Gastrocnemius medialis (tissue), 4 donors: ENCODE measurements around the gene MMAA. TPM values are rescaled to one million over a fixed set of nuclear protein-coding genes. Genes with fewer than 3 reads are reported as not detected.
A peak's percentile ranks its signal among the peaks of the same experiment; 100 is the strongest.
"Not testable (repeated sequence)": the region's sequence is repeated elsewhere in the genome, so short reads cannot be mapped to it uniquely, and the experiment has no call there.

Experiments
- ATAC-seq, 2 donors: fragments of 150-250 bp; one replicate each; pipeline ENCODE4 v1.9.1; 2016
- DNase-seq, 2 donors: peaks; one replicate each; pipeline ENCODE4 v3.0.0-alpha.2; 2019
- H3K27ac ChIP-seq, 4 donors: fragments of 200-600 bp; sonication (generic); 1 replicate in 1 of 4; 2 replicates in 3 of 4; pipeline ENCODE4 v1.5.1; 2016 to 2018; ENCODE audit warnings: mild to moderate bottlenecking in 2 of 4, moderate library complexity in 1 of 4
- H3K27me3 ChIP-seq, 3 donors: fragments of 200-600 bp; sonication (generic) in 2 of 3; 1 replicate in 1 of 3; 2 replicates in 2 of 3; pipeline versions ENCODE4 v1.5.1 to v1.6.0; 2016 to 2019; ENCODE audit warnings: mild to moderate bottlenecking in 1 of 3, moderate library complexity in 1 of 3
- H3K36me3 ChIP-seq, 2 donors: fragments of 200-600 bp; sonication (generic) in 1 of 2; one replicate each; pipeline ENCODE4 v1.5.1; 2017 to 2018
- H3K4me1 ChIP-seq, 2 donors: fragments of 200-600 bp; sonication (generic) in 1 of 2; one replicate each; pipeline ENCODE4 v1.5.1; 2016 to 2017; ENCODE audit warnings: mild to moderate bottlenecking in 2 of 2
- H3K4me3 ChIP-seq, 4 donors: fragments of 200-600 bp; sonication (generic) in 3 of 4; 1 replicate in 1 of 4; 2 replicates in 3 of 4; pipeline ENCODE4 v1.5.1; 2016 to 2019; ENCODE audit warnings: mild to moderate bottlenecking in 2 of 4
- H3K9me3 ChIP-seq, 3 donors: fragments of 200-600 bp; sonication (generic) in 2 of 3; 1 replicate in 1 of 3; 2 replicates in 2 of 3; pipeline ENCODE4 v1.5.1; 2016 to 2019
- CTCF ChIP-seq, 5 experiments: fragments of 450-650 bp in 3 of 5; fragments of 200-600 bp in 2 of 5; sonication (generic) in 2 of 5; IDR thresholded peaks in 4 of 5; conservative IDR thresholded peaks in 1 of 5; 1 replicate in 4 of 5; 2 replicates in 1 of 5; pipeline ENCODE4 v1.5.1; 2016 to 2019; ENCODE audit warnings: antibody characterized with exemption in 5 of 5, mild to moderate bottlenecking in 3 of 5, moderate library complexity in 3 of 5
- POLR2A ChIP-seq, 2 donors: fragments of 450-650 bp; IDR thresholded peaks; one replicate each; pipeline ENCODE4 v1.6.1; 2017; ENCODE audit warnings: antibody characterized with exemption in 2 of 2, mild to moderate bottlenecking in 2 of 2, moderate library complexity in 2 of 2
- in situ Hi-C, 4 donors: fragments of 200-750 bp; cut with MboI; loops; one replicate each; pipeline versions ENCODE4 v1.15.0 to v1.8.0; 2017; ENCODE audit warnings: low sequenced_read_pairs in 4 of 4
- intact Hi-C: fragments of 100-400 bp; cut with DNase I; formaldehyde crosslinking; loops from one replicate; pipeline ENCODE4 v1.15.1; 2023; ENCODE audit warnings: low total_unique reads
- total RNA-seq, 4 donors: library from RNA; depleted of rRNA; stranded (reverse); fragments of >200 nt; gene quantifications; one replicate each; pipeline versions ENCODE4 v1.1.0 to v1.2.3, GENCODE V29; 2016

The MMAA gene
- total RNA-seq, 4 donors from 2014 or later = 5.1 to 10.9 (median 8.4) TPM

GRCh38 chr4:145619639-145619996 is 433 bp downstream of the MMAA start:
- H3K4me3 ChIP-seq = peak overlapping the region; percentile 72 to 98 (median 88)
- in situ Hi-C loops = no loop called here
- intact Hi-C loops = loop anchor here (2.0 to 10.0 kb wide), 8 partner anchors 113 to 522 kb away; partner anchors contain the start of genes ABCE1, ANAPC10 and ZNF827
- H3K9me3 ChIP-seq = no peaks in the 10 kb centered on the region
- peaks cover 16 to 24% of the 10 kb centered on the region in 2 donors for H3K4me1 ChIP-seq
- H3K27ac ChIP-seq = peak overlapping the region; percentile 92 to 99 (median 98)
- TF ChIP-seq CTCF (IDR thresholded peaks at IDR 0.05 in 4 of 5, conservative IDR thresholded peaks at IDR 0.05 in 1 of 5) (no peak), POLR2A (IDR thresholded peaks at IDR 0.05) (no peak)
- DNase-seq (peak; percentile 11 to 51), ATAC-seq (peak; percentile 74 to 81)
- no peaks in the 10 kb centered on the region for H3K27me3 ChIP-seq
- no peaks in the 10 kb centered on the region for H3K36me3 ChIP-seq

GRCh38 chr4:145622067-145622466 is 2.9 kb downstream of the MMAA start:
- H3K9me3 ChIP-seq, H3K27me3 ChIP-seq, H3K36me3 ChIP-seq, H3K4me3 ChIP-seq, in situ Hi-C loops, DNase-seq, ATAC-seq, H3K27ac ChIP-seq: not testable (repeated sequence)
- intact Hi-C loops = loop anchor here (10.0 kb wide), 1 partner anchor 553 kb away; the partner anchor contains the start of gene LSM6
- H3K4me1 ChIP-seq = peaks cover 14 to 32% of the 10 kb centered on the region in 2 donors

GRCh38 chr4:145623831-145624230 is 4.6 kb downstream of the MMAA start:
- intact Hi-C loops = loop anchor here (10.0 kb wide), 1 partner anchor 551 kb away; the partner anchor contains the start of gene LSM6
- Histone ChIP-seq H3K27me3 (no peaks in the 10 kb centered on the region), H3K36me3 (no peaks in the 10 kb centered on the region), H3K27ac (no peak overlapping the region), H3K4me3 (no peak overlapping the region), H3K9me3 (no peaks in the 10 kb centered on the region), H3K4me1 (peaks cover 6 to 20% of the 10 kb centered on the region in 2 donors)
- ATAC-seq = no peak
- TF ChIP-seq POLR2A (IDR thresholded peaks at IDR 0.05) = no peak
- no peak for TF ChIP-seq CTCF (IDR thresholded peaks at IDR 0.05 in 4 of 5, conservative IDR thresholded peaks at IDR 0.05 in 1 of 5)
- no peak for DNase-seq
- in situ Hi-C loops = no loop called here

- Histone ChIP-seq H3K4me1 (peaks cover 0 to 10% of the 10 kb centered on the region in 2 donors), H3K9me3 (no peaks in the 10 kb centered on the region), H3K4me3 (no peak overlapping the region), H3K27ac (no peak overlapping the region), H3K36me3 (no peaks in the 10 kb centered on the region), H3K27me3 (no peaks in the 10 kb centered on the region)
- intact Hi-C loops (loop anchor here (10.0 kb wide), 1 partner anchor 549 kb away; the partner anchor contains the start of gene LSM6), in situ Hi-C loops (no loop called here)
- TF ChIP-seq CTCF (IDR thresholded peaks at IDR 0.05 in 4 of 5, conservative IDR thresholded peaks at IDR 0.05 in 1 of 5) (no peak), POLR2A (IDR thresholded peaks at IDR 0.05) (no peak)
- DNase-seq (no peak), ATAC-seq (no peak)
Observed at GRCh38 chr4:145625677-145626622, 6.8 kb downstream of the MMAA start.

- intact Hi-C loops = loop anchor here (10.0 kb wide), 1 partner anchor 548 kb away; the partner anchor contains the start of gene LSM6
- no peak for TF ChIP-seq CTCF (IDR thresholded peaks at IDR 0.05 in 4 of 5, conservative IDR thresholded peaks at IDR 0.05 in 1 of 5)
- no peak for TF ChIP-seq POLR2A (IDR thresholded peaks at IDR 0.05)
- Histone ChIP-seq H3K4me3 (no peak overlapping the region), H3K4me1 (peaks cover 0 to 8% of the 10 kb centered on the region in 2 donors), H3K27ac (no peak overlapping the region), H3K9me3 (no peaks in the 10 kb centered on the region), H3K27me3 (no peaks in the 10 kb centered on the region), H3K36me3 (no peaks in the 10 kb centered on the region)
- DNase-seq = no peak
- ATAC-seq = no peak
- in situ Hi-C loops = no loop called here
Observed at GRCh38 chr4:145626623-145626982, 7.4 kb downstream of the MMAA start.
